ENCODE measurements around the gene ZBTB46. TPM values are rescaled to one million over a fixed set of nuclear protein-coding genes. Genes with fewer than 3 reads are reported as not detected.

Gene ZBTB46
- total and polyA plus RNA-seq, 2 donors (not counting 1 experiment from before 2014, with no cell fraction given) = 0.96 to 4.5 TPM

- no peak for DNase-seq (ENCODE audit: low read depth in 2 of 2)
- Histone ChIP-seq H3K36me3 (ENCODE audit: control insufficient read depth, insufficient read depth, low read length) (no peaks in the 10 kb centered on the region), H3K27me3 (ENCODE audit: control insufficient read depth, insufficient read depth, low read length) (no peaks in the 10 kb centered on the region), H3K4me2 (ENCODE audit: extremely low read depth, insufficient read depth, low read length) (no peak overlapping the region), H3K27ac (ENCODE audit: insufficient read depth, low read length) (no peak overlapping the region), H3K79me2 (ENCODE audit: control insufficient read depth, insufficient read depth, low read length) (no peaks in the 10 kb centered on the region), H3K9me3 (ENCODE audit: control insufficient read depth, insufficient read depth, low read depth, low read length) (no peaks in the 10 kb centered on the region), H2AFZ (ENCODE audit: low read length) (no peak overlapping the region), H3K4me3 (replicated peaks in 1 of 4; ENCODE audit: control extremely low read depth in 1 of 4, insufficient read depth in 1 of 4, low read depth in 3 of 4, low read length in 4 of 4) (no peak overlapping the region), H3K4me1 (ENCODE audit: control insufficient read depth, extremely low read depth, insufficient read depth, low read length) (no peaks in the 10 kb centered on the region), H4K20me1 (ENCODE audit: control insufficient read depth, extremely low read depth, insufficient read depth, low read length) (no peaks in the 10 kb centered on the region), H3K9ac (ENCODE audit: insufficient read depth, low read length) (no peak overlapping the region)
- no peak for TF ChIP-seq EZH2 (IDR thresholded peaks at IDR 0.05; ENCODE audit: low read length, missing control alignments)
- TF ChIP-seq CTCF (conservative IDR thresholded peaks at IDR 0.05 in 1 of 2, IDR thresholded peaks at IDR 0.05 in 1 of 2; ENCODE audit: low read depth in 1 of 2, low read length in 2 of 2) = no peak
Measured at GRCh38 chr20:63750807-63751470, 80.1 kb downstream of the ZBTB46 start.

GRCh38 chr20:63749597-63750508, 81.2 kb downstream of the ZBTB46 start:
- DNase-seq (ENCODE audit: low read depth in 2 of 2) = no peak
- Histone ChIP-seq H3K27ac (ENCODE audit: insufficient read depth, low read length) (no peak overlapping the region), H3K27me3 (ENCODE audit: control insufficient read depth, insufficient read depth, low read length) (no peaks in the 10 kb centered on the region), H3K9ac (ENCODE audit: insufficient read depth, low read length) (no peak overlapping the region), H3K9me3 (ENCODE audit: control insufficient read depth, insufficient read depth, low read depth, low read length) (no peaks in the 10 kb centered on the region), H4K20me1 (ENCODE audit: control insufficient read depth, extremely low read depth, insufficient read depth, low read length) (no peaks in the 10 kb centered on the region), H3K4me2 (ENCODE audit: extremely low read depth, insufficient read depth, low read length) (no peak overlapping the region), H3K79me2 (ENCODE audit: control insufficient read depth, insufficient read depth, low read length) (no peaks in the 10 kb centered on the region), H3K4me1 (ENCODE audit: control insufficient read depth, extremely low read depth, insufficient read depth, low read length) (no peaks in the 10 kb centered on the region), H3K4me3 (replicated peaks in 1 of 4; ENCODE audit: control extremely low read depth in 1 of 4, insufficient read depth in 1 of 4, low read depth in 3 of 4, low read length in 4 of 4) (no peak overlapping the region), H2AFZ (ENCODE audit: low read length) (no peak overlapping the region), H3K36me3 (ENCODE audit: control insufficient read depth, insufficient read depth, low read length) (no peaks in the 10 kb centered on the region)
- TF ChIP-seq EZH2 (IDR thresholded peaks at IDR 0.05; ENCODE audit: low read length, missing control alignments) = no peak
- no peak for TF ChIP-seq CTCF (conservative IDR thresholded peaks at IDR 0.05 in 1 of 2, IDR thresholded peaks at IDR 0.05 in 1 of 2; ENCODE audit: low read depth in 1 of 2, low read length in 2 of 2)

- TF ChIP-seq CTCF (conservative IDR thresholded peaks at IDR 0.05 in 1 of 2, IDR thresholded peaks at IDR 0.05 in 1 of 2; ENCODE audit: low read depth in 1 of 2, low read length in 2 of 2) = no peak
- no peak for TF ChIP-seq EZH2 (IDR thresholded peaks at IDR 0.05; ENCODE audit: low read length, missing control alignments)
- Histone ChIP-seq H4K20me1 (ENCODE audit: control insufficient read depth, extremely low read depth, insufficient read depth, low read length) (no peaks in the 10 kb centered on the region), H3K36me3 (ENCODE audit: control insufficient read depth, insufficient read depth, low read length) (no peaks in the 10 kb centered on the region), H3K4me2 (ENCODE audit: extremely low read depth, insufficient read depth, low read length) (no peak overlapping the region), H3K27me3 (ENCODE audit: control insufficient read depth, insufficient read depth, low read length) (no peaks in the 10 kb centered on the region), H3K4me1 (ENCODE audit: control insufficient read depth, extremely low read depth, insufficient read depth, low read length) (no peaks in the 10 kb centered on the region), H2AFZ (ENCODE audit: low read length) (no peak overlapping the region), H3K9me3 (ENCODE audit: control insufficient read depth, insufficient read depth, low read depth, low read length) (no peaks in the 10 kb centered on the region), H3K4me3 (replicated peaks in 1 of 4; ENCODE audit: control extremely low read depth in 1 of 4, insufficient read depth in 1 of 4, low read depth in 3 of 4, low read length in 4 of 4) (no peak overlapping the region), H3K27ac (ENCODE audit: insufficient read depth, low read length) (no peak overlapping the region), H3K9ac (ENCODE audit: insufficient read depth, low read length) (no peak overlapping the region), H3K79me2 (ENCODE audit: control insufficient read depth, insufficient read depth, low read length) (no peaks in the 10 kb centered on the region)
- no peak for DNase-seq (ENCODE audit: low read depth in 2 of 2)
Measured at GRCh38 chr20:63748934-63749270, 82.2 kb downstream of the ZBTB46 start.
